ENCODE results near the gene FOXO6. TPM values are rescaled to one million over a fixed set of nuclear protein-coding genes. Genes with fewer than 3 reads are reported as not detected.

FOXO6 gene
- total RNA-seq, 1 donor from 2014 or later = 1.4 TPM

DNA sequence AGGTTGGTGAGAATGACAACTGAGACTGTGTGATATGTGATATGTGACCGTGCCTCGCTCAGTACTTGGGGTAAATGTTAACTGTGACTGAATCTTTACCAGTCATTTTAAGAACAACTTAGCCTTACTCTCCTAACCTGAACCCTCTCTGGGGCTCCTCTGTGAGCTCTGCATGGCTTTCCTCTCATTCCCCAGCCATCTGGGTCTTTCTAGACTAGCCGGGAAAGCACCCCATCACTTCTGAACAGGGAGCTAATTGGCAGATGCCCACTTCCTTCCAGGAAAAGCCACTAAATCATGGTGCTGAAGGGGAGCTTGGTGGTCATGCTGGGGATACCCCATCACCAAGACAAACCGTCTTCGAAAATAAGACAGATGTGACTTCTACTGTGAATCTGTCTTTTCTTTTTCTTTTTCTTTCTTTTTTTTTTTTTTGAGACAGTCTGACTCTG lies 16.5 kb upstream of the FOXO6 start:
- TF ChIP-seq, protein P1, sequence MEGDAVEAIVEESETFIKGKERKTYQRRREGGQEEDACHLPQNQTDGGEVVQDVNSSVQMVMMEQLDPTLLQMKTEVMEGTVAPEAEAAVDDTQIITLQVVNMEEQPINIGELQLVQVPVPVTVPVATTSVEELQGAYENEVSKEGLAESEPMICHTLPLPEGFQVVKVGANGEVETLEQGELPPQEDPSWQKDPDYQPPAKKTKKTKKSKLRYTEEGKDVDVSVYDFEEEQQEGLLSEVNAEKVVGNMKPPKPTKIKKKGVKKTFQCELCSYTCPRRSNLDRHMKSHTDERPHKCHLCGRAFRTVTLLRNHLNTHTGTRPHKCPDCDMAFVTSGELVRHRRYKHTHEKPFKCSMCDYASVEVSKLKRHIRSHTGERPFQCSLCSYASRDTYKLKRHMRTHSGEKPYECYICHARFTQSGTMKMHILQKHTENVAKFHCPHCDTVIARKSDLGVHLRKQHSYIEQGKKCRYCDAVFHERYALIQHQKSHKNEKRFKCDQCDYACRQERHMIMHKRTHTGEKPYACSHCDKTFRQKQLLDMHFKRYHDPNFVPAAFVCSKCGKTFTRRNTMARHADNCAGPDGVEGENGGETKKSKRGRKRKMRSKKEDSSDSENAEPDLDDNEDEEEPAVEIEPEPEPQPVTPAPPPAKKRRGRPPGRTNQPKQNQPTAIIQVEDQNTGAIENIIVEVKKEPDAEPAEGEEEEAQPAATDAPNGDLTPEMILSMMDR (conservative IDR thresholded peaks at IDR 0.05) = no peak
- Mint-ChIP-seq H3K27ac (ENCODE audit: unreplicated experiment) (no peak overlapping the region), H3K9me3 (no peaks in the 10 kb centered on the region), H3K4me1 (no peaks in the 10 kb centered on the region), H3K27me3 (ENCODE audit: low read depth) (peaks cover 3% of the 10 kb centered on the region), H3K36me3 (ENCODE audit: low read depth) (no peaks in the 10 kb centered on the region), H3K4me3 (no peak overlapping the region)
- DNase-seq (ENCODE audit: low read depth, low spot score) = no peak

GRCh38 chr1:41345434-41346075 lies 15.7 kb upstream of the FOXO6 start:
- H3K36me3 Mint-ChIP-seq (ENCODE audit: low read depth) = no peaks in the 10 kb centered on the region
- H3K9me3 Mint-ChIP-seq = no peaks in the 10 kb centered on the region
- H3K4me1 Mint-ChIP-seq = no peaks in the 10 kb centered on the region
- TF ChIP-seq, protein P1 (conservative IDR thresholded peaks at IDR 0.05) = no peak
- H3K27me3 Mint-ChIP-seq (ENCODE audit: low read depth) = no peaks in the 10 kb centered on the region
- H3K4me3 Mint-ChIP-seq = no peak overlapping the region
- no peak for DNase-seq (ENCODE audit: low read depth, low spot score)
- no peak overlapping the region for H3K27ac Mint-ChIP-seq (ENCODE audit: unreplicated experiment)

GRCh38 chr1:41347276-41347675 lies 14.0 kb upstream of the FOXO6 start:
- no peak for DNase-seq (ENCODE audit: low read depth, low spot score)
- Mint-ChIP-seq H3K36me3 (ENCODE audit: low read depth) (no peaks in the 10 kb centered on the region), H3K4me3 (no peak overlapping the region), H3K27me3 (ENCODE audit: low read depth) (no peaks in the 10 kb centered on the region), H3K9me3 (no peaks in the 10 kb centered on the region), H3K27ac (ENCODE audit: unreplicated experiment) (no peak overlapping the region), H3K4me1 (peaks cover 4% of the 10 kb centered on the region)
- TF ChIP-seq, protein P1 (conservative IDR thresholded peaks at IDR 0.05) = no peak

DNA sequence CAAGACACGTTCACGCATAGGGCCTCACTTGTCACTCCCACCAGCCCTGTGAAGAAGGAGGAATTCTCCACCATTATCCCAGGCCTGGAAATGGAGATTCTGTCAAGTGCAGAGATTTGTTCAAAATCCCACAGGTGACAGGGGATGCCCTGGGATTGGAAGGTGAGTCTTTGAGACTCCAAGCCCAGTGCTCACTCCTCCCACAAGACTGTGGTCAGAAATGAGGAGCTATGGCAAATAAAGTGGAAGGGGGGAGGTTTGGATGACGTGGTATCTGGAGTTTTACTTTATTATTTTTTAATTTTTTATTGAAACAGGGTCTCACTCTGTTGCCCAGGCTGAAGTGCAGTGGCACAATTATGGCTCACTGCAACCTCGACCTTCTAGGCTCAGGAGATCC lies 12.8 kb upstream of the FOXO6 start:
- TF ChIP-seq, protein P1 (conservative IDR thresholded peaks at IDR 0.05) = no peak
- DNase-seq (ENCODE audit: low read depth, low spot score) = no peak
- Mint-ChIP-seq H3K36me3 (ENCODE audit: low read depth) (no peaks in the 10 kb centered on the region), H3K27ac (ENCODE audit: unreplicated experiment) (no peak overlapping the region), H3K27me3 (ENCODE audit: low read depth) (no peaks in the 10 kb centered on the region), H3K4me1 (peaks cover 7% of the 10 kb centered on the region), H3K9me3 (no peaks in the 10 kb centered on the region), H3K4me3 (no peak overlapping the region)

GRCh38 chr1:41349361-41350054 lies 11.7 kb upstream of the FOXO6 start:
- H3K9me3 Mint-ChIP-seq = no peaks in the 10 kb centered on the region
- H3K27ac Mint-ChIP-seq (ENCODE audit: unreplicated experiment) = no peak overlapping the region
- H3K4me1 Mint-ChIP-seq = peaks cover 7% of the 10 kb centered on the region
- DNase-seq (ENCODE audit: low read depth, low spot score) = no peak
- no peaks in the 10 kb centered on the region for H3K27me3 Mint-ChIP-seq (ENCODE audit: low read depth)
- H3K4me3 Mint-ChIP-seq = no peak overlapping the region
- TF ChIP-seq, protein P1 (conservative IDR thresholded peaks at IDR 0.05) = no peak
- H3K36me3 Mint-ChIP-seq (ENCODE audit: low read depth) = no peaks in the 10 kb centered on the region
